A673 (cell line): Measurements from ENCODE around the gene ZNRF3. TPM values are rescaled to one million over a fixed set of nuclear protein-coding genes. Genes with fewer than 3 reads are reported as not detected.

Experiments used
- BruUV-seq: library from RNA; stranded (reverse); fragments of 400-500 nt; replicated peaks from 2 replicates; lab custom pipeline; 2021; lab: Mats Ljungman, UMichigan
- CTCF ChIA-PET: fragments of 300-600 bp; sonication (Branson Sonifier 250); formaldehyde crosslinking; loops from one replicate; lab custom pipeline; 2022; ENCODE audit warnings: antibody characterized with exemption; lab: Charles Lee
- POLR2A ChIA-PET: fragments of 300-600 bp; sonication (Branson Sonifier 250); formaldehyde crosslinking; loops from one replicate; lab custom pipeline; 2022; ENCODE audit warnings: antibody characterized with exemption; ENCODE audit not compliant: low non-redundant PET; lab: Charles Lee
- DNase-seq: peaks from one replicate; pipeline ENCODE4 v3.0.0-alpha.2; 2015; ENCODE audit warnings: low spot score
- H3K27ac ChIP-seq: fragments of 200-600 bp; sonication (generic); 2 replicates; pipeline ENCODE4 v1.5.1; 2016; ENCODE audit warnings: mixed run types, low read depth, mild to moderate bottlenecking, mixed read lengths, antibody characterized with exemption, low read length; ENCODE audit not compliant: poor library complexity, severe bottlenecking
- H3K27me3 ChIP-seq: fragments of 200-600 bp; sonication (generic); replicated peaks from 2 replicates; pipeline ENCODE4 v1.6.1; 2017; ENCODE audit warnings: mixed run types, low read depth, mild to moderate bottlenecking, mixed read lengths, antibody characterized with exemption, low read length; ENCODE audit not compliant: insufficient read depth, poor library complexity
- H3K36me3 ChIP-seq: fragments of 200-600 bp; sonication (generic); 2 replicates; pipeline ENCODE4 v1.6.1; 2016; ENCODE audit warnings: mixed run types, mild to moderate bottlenecking, mixed read lengths, antibody characterized with exemption, low read length; ENCODE audit not compliant: insufficient read depth, poor library complexity, severe bottlenecking
- H3K4me1 ChIP-seq: fragments of 200-600 bp; sonication (generic); 2 replicates; pipeline ENCODE4 v1.6.1; 2017; ENCODE audit warnings: mixed run types, mild to moderate bottlenecking, mixed read lengths, antibody characterized with exemption, low read length; ENCODE audit not compliant: insufficient read depth, poor library complexity, severe bottlenecking
- H3K4me3 ChIP-seq: fragments of 200-600 bp; sonication (generic); 2 replicates; pipeline ENCODE4 v1.5.1; 2016; ENCODE audit warnings: low read depth, mixed run types, mild to moderate bottlenecking, mixed read lengths, low read length; ENCODE audit not compliant: poor library complexity, severe bottlenecking
- H3K9me3 ChIP-seq: fragments of 200-600 bp; sonication (generic); 2 replicates; pipeline ENCODE4 v1.6.1; 2016; ENCODE audit warnings: mixed run types, low read depth, mild to moderate bottlenecking, mixed read lengths, antibody characterized with exemption, low read length; ENCODE audit not compliant: poor library complexity, severe bottlenecking
- CTCF ChIP-seq: fragments of 300-800, 200-600 bp; sonication (generic); conservative IDR thresholded peaks from 2 replicates; pipeline ENCODE4 v1.5.1; 2017; ENCODE audit warnings: low read depth, mild to moderate bottlenecking, antibody characterized with exemption, low read length, moderate library complexity, mixed read lengths
- EZH2 ChIP-seq: fragments of 200-600 bp; sonication (generic); IDR thresholded peaks from 2 replicates; pipeline ENCODE4 v1.6.1; 2017; ENCODE audit warnings: borderline replicate concordance, low read depth, mild to moderate bottlenecking, mixed read lengths, antibody characterized with exemption, low read length; ENCODE audit not compliant: poor library complexity, severe bottlenecking
- intact Hi-C: fragments of 100-400 bp; cut with micrococcal nuclease; formaldehyde crosslinking; loops from one replicate; pipeline ENCODE4 v1.10.0; 2022; ENCODE audit not compliant: unreplicated experiment
- total RNA-seq: library from RNA; stranded (reverse); gene quantifications from 2 replicates; pipeline ENCODE4 v1.2.3, GENCODE V29; 2021

Gene ZNRF3
- total RNA-seq, 1 experiment from 2014 or later, result 11.9 TPM

DNA sequence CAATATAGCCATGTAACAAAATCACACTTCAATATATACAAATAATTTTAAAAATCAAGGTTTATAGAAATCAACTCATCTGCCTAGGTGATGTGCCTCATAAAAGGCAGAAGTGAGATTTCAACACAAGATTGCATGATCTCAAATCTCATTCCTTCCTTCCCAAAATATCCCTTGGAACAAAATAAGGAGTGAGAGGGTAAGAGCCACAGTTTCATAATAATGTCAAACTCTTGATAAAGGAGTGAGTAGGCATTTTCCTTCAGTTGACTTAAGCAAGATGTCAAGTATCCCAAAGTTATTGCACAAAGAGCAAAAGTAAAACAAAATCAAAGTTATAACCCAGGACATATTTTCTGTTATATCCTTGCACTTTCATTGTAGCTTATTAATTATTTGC lies 97.0 kb downstream of the ZNRF3 start:
- Histone ChIP-seq H3K36me3 (no peaks in the 10 kb centered on the region), H3K9me3 (no peaks in the 10 kb centered on the region), H3K4me3 (no peak overlapping the region), H3K4me1 (peaks cover 24% of the 10 kb centered on the region), H3K27ac (no peak overlapping the region), H3K27me3 (no peaks in the 10 kb centered on the region)
- BruUV-seq, result no TSS peak
- no peak for TF ChIP-seq EZH2
- no peak for TF ChIP-seq CTCF
- no peak for DNase-seq
- POLR2A ChIA-PET, result no interaction called here
- intact Hi-C loops, result no loop called here
- CTCF ChIA-PET, result no interaction called here

DNA sequence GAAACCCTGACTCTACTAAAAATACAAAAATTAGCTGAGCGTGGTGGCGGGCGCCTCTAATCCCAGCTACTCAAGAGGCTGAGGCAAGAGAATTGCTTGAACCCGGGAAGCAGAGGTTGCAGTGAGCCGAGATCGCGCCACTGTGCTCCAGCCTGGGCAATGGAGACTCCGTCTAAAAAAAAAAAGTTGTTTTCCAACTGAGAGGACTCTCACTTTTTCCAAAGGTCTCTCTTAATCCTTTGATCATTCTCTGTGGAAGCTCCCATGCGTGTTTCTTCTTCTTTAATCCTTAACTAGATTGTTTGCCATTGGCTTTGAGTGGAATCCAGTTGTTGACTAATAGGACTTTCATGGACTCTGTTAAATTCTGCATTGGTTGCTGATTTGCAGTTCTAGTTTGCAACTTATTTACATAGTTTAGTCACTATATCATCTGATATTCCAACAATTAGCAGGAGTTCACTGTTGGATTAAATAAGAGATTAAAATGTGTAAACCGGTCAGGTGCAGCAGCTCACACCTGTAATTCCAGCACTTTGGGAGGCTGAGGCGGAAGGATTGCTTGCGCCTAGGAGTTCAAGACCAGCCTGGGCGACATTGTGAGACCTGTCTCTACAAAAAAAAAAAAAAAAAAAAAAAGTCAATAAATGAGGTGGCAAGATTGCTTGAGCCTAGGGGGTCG lies 98.6 kb downstream of the ZNRF3 start:
- Histone ChIP-seq H3K4me1 (peaks cover 14% of the 10 kb centered on the region), H3K36me3 (no peaks in the 10 kb centered on the region), H3K27ac (no peak overlapping the region), H3K9me3 (no peaks in the 10 kb centered on the region), H3K4me3 (no peak overlapping the region), H3K27me3 (no peaks in the 10 kb centered on the region)
- ChIA-PET POLR2A (interaction anchor here (0.7 kb wide), 1 partner anchor 63 kb away, joined by 3 read pairs; no protein-coding TSS in a partner anchor), CTCF (no interaction called here)
- DNase-seq, result no peak
- intact Hi-C loops, result no loop called here
- no peak for TF ChIP-seq EZH2
- no peak for TF ChIP-seq CTCF
- BruUV-seq, result no TSS peak

GRCh38 chr22:28983190-28983589 lies 99.8 kb downstream of the ZNRF3 start:
- no TSS peak for BruUV-seq
- TF ChIP-seq EZH2 (no peak), CTCF (no peak)
- Histone ChIP-seq H3K4me3 (no peak overlapping the region), H3K9me3 (no peaks in the 10 kb centered on the region), H3K27ac (no peak overlapping the region), H3K27me3 (no peaks in the 10 kb centered on the region), H3K36me3 (no peaks in the 10 kb centered on the region), H3K4me1 (peaks cover 8% of the 10 kb centered on the region)
- ChIA-PET POLR2A (interaction anchor here (0.5 to 0.6 kb wide), 2 partner anchors 9 to 293 kb away, joined by 4 to 6 read pairs; no protein-coding TSS in a partner anchor), CTCF (no interaction called here)
- no peak for DNase-seq
- intact Hi-C loops, result no loop called here
